Activated T-cell treated with anti-CD3 and anti-CD28 coated beads for 48 hours (primary cell): ENCODE results near the gene RAB43.
"Not testable (repeated sequence)": the region's sequence is repeated elsewhere in the genome, so short reads cannot be mapped to it uniquely, and the experiment has no call there.

ENCODE experiments used
- DNase-seq: peaks from one replicate; pipeline ENCODE4 v3.0.0-alpha.2; 2020; ENCODE audit warnings: low read depth

RAB43 gene

GRCh38 chr3:129121016-129121791 lies 400 bp downstream of the RAB43 start:
- no peak for DNase-seq

- DNase-seq = peak; percentile 88
These were observed 1.2 kb downstream of the RAB43 start for GRCh38 chr3:129120254-129121004.

- DNase-seq = no peak
These were observed 2.1 kb downstream of the RAB43 start for GRCh38 chr3:129119365-129120100.

- no peak for DNase-seq
These were observed 2.9 kb downstream of the RAB43 start for GRCh38 chr3:129118745-129119144.

- DNase-seq = no peak
These were observed 4.5 kb downstream of the RAB43 start for GRCh38 chr3:129117134-129117533.

- no peak for DNase-seq
These were observed 5.1 kb downstream of the RAB43 start for GRCh38 chr3:129116482-129116946.

GRCh38 chr3:129114455-129114854 lies 7.1 kb downstream of the RAB43 start:
- no peak for DNase-seq

- DNase-seq = peak; percentile 38
These were observed 9.1 kb downstream of the RAB43 start for GRCh38 chr3:129112308-129113052.

- not testable (repeated sequence) for DNase-seq
These were observed 10.4 kb downstream of the RAB43 start for GRCh38 chr3:129111076-129111780.

GRCh38 chr3:129107793-129108192 lies 13.8 kb downstream of the RAB43 start:
- DNase-seq = no peak

GRCh38 chr3:129106866-129107565 lies 14.6 kb downstream of the RAB43 start:
- DNase-seq = no peak

- no peak for DNase-seq
These were observed 15.3 kb downstream of the RAB43 start for GRCh38 chr3:129106320-129106719.

GRCh38 chr3:129105862-129106261 lies 15.7 kb downstream of the RAB43 start:
- no peak for DNase-seq

- no peak for DNase-seq
These were observed 17.0 kb downstream of the RAB43 start for GRCh38 chr3:129104498-129105079.

GRCh38 chr3:129104051-129104450 lies 17.6 kb downstream of the RAB43 start:
- no peak for DNase-seq

GRCh38 chr3:129103296-129103695 lies 18.3 kb downstream of the RAB43 start:
- DNase-seq = no peak

GRCh38 chr3:129101370-129102138 lies 20.1 kb downstream of the RAB43 start:
- no peak for DNase-seq

GRCh38 chr3:129100274-129100673 lies 21.3 kb downstream of the RAB43 start:
- DNase-seq = no peak

- no peak for DNase-seq
These were observed 26.3 kb downstream of the RAB43 start for GRCh38 chr3:129095285-129095684.
